IPS-15b (cell line): Measurements from ENCODE around the gene IGSF9B.

Source experiments
- H3K27me3 ChIP-seq: one replicate; pipeline ENCODE4 v1.6.1; 2013; ENCODE audit warnings: low read length; ENCODE audit not compliant: control insufficient read depth, insufficient read depth
- H3K36me3 ChIP-seq: one replicate; pipeline ENCODE4 v1.6.1; 2013; ENCODE audit warnings: low read length; ENCODE audit not compliant: control insufficient read depth, insufficient read depth
- H3K4me1 ChIP-seq: one replicate; pipeline ENCODE4 v1.6.1; 2013; ENCODE audit warnings: mild to moderate bottlenecking, low read length; ENCODE audit not compliant: control insufficient read depth, insufficient read depth
- H3K4me3 ChIP-seq: one replicate; pipeline ENCODE4 v1.5.1; 2013; ENCODE audit warnings: low read depth, low read length
- H3K9ac ChIP-seq: one replicate; pipeline ENCODE4 v1.6.1; 2013; ENCODE audit warnings: low read depth, mild to moderate bottlenecking, low read length
- H3K9me3 ChIP-seq: one replicate; pipeline ENCODE4 v1.6.1; 2013; ENCODE audit warnings: mild to moderate bottlenecking, low read length; ENCODE audit not compliant: control insufficient read depth, insufficient read depth

The IGSF9B gene

DNA sequence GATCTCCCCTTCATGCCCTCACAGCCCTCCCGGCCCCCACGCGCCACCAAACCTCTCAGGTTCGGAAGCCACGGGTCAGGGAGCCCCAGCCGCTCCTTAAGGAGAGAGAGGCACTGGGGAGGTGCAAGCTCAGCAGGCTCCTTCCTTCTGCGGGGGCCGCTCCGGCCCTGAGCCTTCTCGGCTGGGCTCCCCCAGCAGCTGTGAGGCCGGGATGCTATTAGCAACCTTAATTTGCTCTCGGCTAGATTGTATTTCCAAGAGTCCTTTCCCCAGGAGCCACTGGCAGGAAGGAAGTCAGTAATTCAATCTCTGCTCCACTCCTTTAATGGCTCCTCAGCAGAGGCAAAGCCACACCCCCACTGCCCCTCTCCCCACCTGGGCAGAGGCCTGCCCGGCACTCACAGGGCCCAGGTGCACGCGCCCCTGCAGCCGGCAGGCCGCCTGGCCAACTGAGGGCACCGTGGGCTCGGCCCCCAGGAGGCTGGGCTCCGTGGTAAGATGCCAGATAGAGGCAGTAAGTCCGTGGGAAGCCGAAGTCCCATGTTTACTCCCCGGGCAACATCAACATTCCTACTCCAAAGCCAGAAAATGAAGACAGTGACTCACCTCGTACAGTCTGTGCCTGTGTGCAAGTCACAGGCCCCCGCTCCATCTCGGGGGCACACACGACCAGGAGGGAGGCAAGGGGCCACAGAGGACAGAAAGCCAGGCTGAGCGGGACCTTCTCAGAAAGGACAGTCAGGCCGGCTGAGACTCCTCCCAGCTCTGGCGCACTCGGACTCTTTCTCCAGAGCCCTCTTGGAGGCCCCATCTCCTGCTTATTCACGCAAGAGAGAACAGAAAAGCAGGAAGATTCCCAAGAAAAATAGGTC is 5.2 kb downstream of the IGSF9B start:
- Histone ChIP-seq H3K9me3 (no peaks in the 10 kb centered on the region), H3K4me1 (peaks cover 55% of the 10 kb centered on the region), H3K9ac (peak overlapping the region; percentile 47), H3K27me3 (peaks cover 15% of the 10 kb centered on the region), H3K4me3 (peak overlapping the region; percentile 41), H3K36me3 (no peaks in the 10 kb centered on the region)

DNA sequence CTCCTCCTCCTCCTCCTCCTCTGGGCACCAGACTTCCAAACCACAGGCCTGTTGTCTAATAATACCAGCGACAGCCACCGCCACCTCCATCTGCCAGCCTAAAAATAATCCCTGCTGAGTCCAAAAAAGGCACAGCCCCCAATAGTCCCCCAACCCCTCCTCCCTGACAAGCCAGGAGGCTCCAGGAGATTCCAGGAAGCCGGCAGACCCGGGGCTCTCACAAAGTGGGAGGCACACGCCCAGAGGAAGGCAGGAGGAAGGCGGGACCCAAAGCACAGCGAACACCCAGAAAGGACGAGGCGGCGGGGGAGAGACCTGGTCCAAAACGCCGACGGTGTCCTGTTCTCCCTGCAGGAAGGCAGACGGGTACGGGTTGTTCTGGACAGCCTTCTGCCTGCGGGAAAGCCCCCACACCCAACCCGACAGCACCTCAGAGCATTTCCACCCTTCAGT is 5.9 kb downstream of the IGSF9B start:
- H3K4me3 ChIP-seq = no peak overlapping the region
- H3K27me3 ChIP-seq = peaks cover 15% of the 10 kb centered on the region
- H3K36me3 ChIP-seq = peaks cover 3% of the 10 kb centered on the region
- no peaks in the 10 kb centered on the region for H3K9me3 ChIP-seq
- H3K4me1 ChIP-seq = peaks cover 55% of the 10 kb centered on the region
- H3K9ac ChIP-seq = peak overlapping the region; percentile 47

DNA sequence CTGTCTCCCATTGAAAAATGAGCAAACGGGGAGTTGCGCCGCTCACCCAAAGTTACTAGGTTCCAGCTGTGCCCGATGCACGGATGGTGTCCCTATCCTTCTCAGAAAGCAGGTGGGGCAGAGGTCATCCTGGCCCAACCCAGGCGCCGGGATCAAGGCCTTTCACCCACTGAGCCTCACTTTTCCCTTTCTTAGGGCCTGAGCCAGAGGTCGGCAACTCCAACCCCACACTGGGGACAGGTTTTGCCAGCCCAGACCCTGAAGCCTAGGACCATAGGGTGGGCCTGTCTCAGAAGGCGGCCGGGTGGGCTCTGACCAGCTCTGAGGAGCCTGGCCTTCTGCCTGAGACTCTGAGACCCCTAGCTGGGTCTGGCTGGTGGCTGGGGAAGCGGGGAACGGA is 6.3 kb downstream of the IGSF9B start:
- H3K9ac ChIP-seq = no peak overlapping the region
- H3K4me1 ChIP-seq = peaks cover 55% of the 10 kb centered on the region
- peaks cover 7% of the 10 kb centered on the region for H3K36me3 ChIP-seq
- H3K27me3 ChIP-seq = peaks cover 15% of the 10 kb centered on the region
- H3K9me3 ChIP-seq = no peaks in the 10 kb centered on the region
- H3K4me3 ChIP-seq = no peak overlapping the region

DNA sequence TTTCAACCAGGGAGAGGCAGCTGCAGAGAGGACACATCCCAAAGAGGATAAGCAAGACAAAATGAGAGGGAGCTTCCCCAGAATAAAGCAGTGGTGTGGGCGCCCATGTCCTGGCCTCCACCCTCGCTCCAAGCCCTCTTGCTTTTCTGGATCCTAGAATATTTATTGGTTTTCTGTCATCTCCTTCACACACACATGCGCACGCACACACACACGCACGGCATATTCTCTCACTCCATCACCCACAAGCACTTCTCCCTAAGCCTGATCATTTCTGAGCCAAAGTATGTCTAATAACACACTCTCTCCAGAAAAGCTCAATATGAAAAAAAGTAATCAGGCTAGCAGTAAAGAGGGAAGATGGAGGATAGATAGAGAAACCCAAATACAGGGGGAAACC is 7.6 kb downstream of the IGSF9B start:
- peaks cover 47% of the 10 kb centered on the region for H3K4me1 ChIP-seq

DNA sequence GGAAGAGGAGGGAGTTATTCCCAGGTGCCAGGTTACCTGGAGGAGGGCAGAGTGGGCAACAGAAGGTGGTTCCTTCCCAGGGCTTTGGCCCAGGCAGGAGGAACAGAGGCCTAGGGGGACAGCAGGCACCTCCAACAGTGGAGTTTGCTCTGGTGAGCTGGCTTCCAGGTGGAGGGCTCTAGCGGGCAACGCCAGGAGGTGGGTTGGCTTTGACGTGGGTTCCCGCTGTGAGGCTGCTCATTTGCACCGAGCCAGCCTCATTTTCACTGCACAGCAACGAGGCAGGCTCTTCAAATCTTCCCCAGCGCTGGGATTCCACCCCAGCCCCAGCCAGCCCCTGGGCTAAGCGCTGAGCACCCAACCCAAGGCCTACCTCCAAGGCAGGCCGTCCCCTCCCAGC is 8.1 kb downstream of the IGSF9B start:
- Histone ChIP-seq H3K4me1 (peaks cover 47% of the 10 kb centered on the region), H3K4me3 (peak overlapping the region; percentile 37), H3K9ac (no peak overlapping the region), H3K36me3 (peaks cover 17% of the 10 kb centered on the region), H3K27me3 (no peaks in the 10 kb centered on the region), H3K9me3 (no peaks in the 10 kb centered on the region)

More for the DNA sequence above, 7.6 kb downstream of the IGSF9B start:
- Histone ChIP-seq H3K27me3 (peaks cover 2% of the 10 kb centered on the region), H3K9ac (no peak overlapping the region), H3K9me3 (no peaks in the 10 kb centered on the region), H3K4me3 (peak overlapping the region; percentile 37), H3K36me3 (peaks cover 15% of the 10 kb centered on the region)

DNA sequence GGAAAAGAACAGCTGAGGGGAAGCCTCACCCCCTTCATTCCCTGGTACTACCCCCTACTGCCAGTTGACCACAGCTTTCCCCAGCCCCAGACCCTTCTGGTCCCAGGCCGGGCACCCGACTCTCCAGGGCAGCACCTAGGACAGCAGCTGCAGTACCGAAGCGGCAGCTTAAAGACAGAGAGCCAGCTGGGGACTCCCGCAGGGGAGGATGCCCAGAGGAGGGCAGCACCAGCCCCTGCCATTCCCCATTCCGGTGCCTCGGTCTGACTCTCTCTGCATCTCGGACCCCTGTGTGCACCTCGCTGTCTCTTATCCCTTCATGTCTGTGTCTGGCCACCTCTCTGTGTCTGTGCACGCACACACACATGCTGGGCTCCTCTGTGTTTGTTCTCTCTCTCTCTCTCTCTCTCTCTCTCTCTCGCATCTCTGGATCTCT is 9.4 kb downstream of the IGSF9B start:
- H3K4me3 ChIP-seq = peak overlapping the region; percentile 23
- peaks cover 38% of the 10 kb centered on the region for H3K4me1 ChIP-seq

DNA sequence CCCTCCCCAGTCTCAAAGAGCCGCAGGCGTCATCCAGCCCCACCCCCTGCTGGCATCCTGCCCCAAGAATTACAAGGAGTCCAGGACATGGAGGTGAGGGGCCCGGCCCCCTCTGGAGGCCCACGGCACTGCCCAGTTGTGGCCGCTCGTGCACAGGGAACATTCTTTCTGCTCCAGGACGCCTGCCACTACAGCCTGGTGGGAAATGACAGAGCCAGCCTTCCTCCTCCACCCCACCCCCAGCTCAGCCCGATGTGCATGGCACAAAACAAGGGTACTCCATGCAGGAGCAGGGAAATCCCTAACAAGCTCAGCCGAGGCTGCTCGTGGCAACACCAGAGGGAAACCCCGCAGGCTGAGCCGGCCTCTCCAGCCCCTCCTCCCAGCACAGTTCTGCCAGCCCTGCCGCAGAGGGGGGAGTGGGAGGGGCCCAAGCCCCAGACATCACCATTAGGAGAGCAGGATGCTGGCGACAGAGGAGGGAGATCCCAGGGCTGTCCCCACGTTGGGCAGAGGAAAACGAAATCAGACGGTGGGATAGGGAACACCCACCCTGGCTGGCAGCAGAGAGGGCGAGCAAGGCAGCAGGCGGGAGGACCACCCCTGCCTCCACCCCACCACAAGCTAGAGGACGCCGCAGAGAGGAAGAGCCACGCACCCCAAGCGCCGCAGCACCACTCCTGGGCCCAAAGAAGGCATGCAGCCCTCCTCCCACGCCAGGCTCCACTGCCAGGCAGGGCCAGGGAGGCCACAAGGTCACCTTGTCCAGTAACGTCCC is 10.0 kb downstream of the IGSF9B start:
- peaks cover 32% of the 10 kb centered on the region for H3K4me1 ChIP-seq
- peak overlapping the region; percentile 2 for H3K4me3 ChIP-seq
- H3K36me3 ChIP-seq = peaks cover 17% of the 10 kb centered on the region

More for the DNA sequence above, 9.4 kb downstream of the IGSF9B start:
- H3K9me3 ChIP-seq = no peaks in the 10 kb centered on the region
- H3K27me3 ChIP-seq = no peaks in the 10 kb centered on the region
- peaks cover 17% of the 10 kb centered on the region for H3K36me3 ChIP-seq
- no peak overlapping the region for H3K9ac ChIP-seq

DNA sequence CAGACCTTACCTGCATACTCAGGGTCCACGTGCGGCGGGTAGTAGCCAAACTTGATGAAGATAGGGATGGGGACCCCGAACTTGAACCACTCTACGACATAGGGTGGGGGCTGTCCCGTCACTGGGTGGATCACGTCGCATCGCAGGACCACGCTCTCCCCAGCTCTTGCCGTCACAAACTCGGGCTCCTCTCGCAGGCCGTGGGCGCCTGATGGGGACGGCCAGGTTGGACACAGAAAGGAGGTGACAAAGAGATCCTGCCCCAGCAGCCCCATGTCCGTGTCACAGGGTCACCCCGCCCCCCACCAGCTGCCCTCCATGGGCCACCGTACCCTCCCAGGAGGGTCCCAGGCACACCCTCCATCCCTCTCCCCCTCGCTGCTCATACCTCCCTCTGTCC is 10.7 kb downstream of the IGSF9B start:
- peaks cover 18% of the 10 kb centered on the region for H3K36me3 ChIP-seq
- no peak overlapping the region for H3K9ac ChIP-seq
- H3K9me3 ChIP-seq = no peaks in the 10 kb centered on the region
- peaks cover 27% of the 10 kb centered on the region for H3K4me1 ChIP-seq
- H3K27me3 ChIP-seq = no peaks in the 10 kb centered on the region
- H3K4me3 ChIP-seq = no peak overlapping the region

More for the DNA sequence above, 10.0 kb downstream of the IGSF9B start:
- Histone ChIP-seq H3K27me3 (no peaks in the 10 kb centered on the region), H3K9ac (no peak overlapping the region), H3K9me3 (no peaks in the 10 kb centered on the region)

DNA sequence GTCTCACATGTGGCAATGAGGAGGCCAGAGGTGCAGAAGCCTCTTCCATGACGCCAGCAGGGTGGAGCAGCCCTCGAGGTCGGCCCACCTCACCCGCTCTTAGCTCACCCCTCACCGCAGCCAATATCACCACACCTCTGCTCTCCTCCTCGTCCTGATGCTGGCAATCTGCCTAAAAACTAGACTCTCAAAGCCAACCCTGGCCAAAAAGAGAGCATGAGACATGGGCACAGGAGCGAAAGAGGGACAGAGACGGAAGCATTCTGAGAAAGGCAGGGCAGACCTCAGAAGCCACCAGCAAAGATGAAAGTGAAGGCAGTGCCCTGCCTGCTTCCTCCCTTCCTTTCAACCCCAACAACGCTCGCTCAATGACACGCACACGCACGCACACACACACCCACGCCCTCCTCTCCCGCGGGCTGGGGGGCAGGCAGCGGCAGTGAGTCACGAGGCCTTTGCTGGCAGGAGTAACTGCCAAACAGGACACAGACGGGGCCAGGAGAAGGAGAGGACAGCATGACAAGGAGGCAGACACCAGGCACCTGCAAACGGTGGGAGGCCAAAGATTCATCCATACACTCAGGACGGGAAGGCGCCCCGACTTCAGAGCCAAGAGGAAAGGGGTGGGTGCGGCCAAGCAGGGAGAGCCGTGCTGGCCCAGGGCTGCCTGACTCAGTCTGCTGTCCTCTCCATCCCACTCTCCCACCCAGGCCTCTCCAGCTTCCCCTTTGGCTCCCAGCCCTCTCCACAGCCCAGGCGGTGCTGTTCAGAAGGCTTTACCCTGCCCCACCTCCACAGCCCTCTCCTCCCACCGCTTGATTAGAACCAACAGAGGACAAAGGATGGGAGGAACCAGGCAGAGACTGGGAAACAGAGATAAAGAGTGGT is 11.4 kb downstream of the IGSF9B start:
- Histone ChIP-seq H3K4me3 (no peak overlapping the region), H3K36me3 (peaks cover 23% of the 10 kb centered on the region), H3K9ac (no peak overlapping the region), H3K9me3 (no peaks in the 10 kb centered on the region), H3K27me3 (no peaks in the 10 kb centered on the region), H3K4me1 (peaks cover 27% of the 10 kb centered on the region)

DNA sequence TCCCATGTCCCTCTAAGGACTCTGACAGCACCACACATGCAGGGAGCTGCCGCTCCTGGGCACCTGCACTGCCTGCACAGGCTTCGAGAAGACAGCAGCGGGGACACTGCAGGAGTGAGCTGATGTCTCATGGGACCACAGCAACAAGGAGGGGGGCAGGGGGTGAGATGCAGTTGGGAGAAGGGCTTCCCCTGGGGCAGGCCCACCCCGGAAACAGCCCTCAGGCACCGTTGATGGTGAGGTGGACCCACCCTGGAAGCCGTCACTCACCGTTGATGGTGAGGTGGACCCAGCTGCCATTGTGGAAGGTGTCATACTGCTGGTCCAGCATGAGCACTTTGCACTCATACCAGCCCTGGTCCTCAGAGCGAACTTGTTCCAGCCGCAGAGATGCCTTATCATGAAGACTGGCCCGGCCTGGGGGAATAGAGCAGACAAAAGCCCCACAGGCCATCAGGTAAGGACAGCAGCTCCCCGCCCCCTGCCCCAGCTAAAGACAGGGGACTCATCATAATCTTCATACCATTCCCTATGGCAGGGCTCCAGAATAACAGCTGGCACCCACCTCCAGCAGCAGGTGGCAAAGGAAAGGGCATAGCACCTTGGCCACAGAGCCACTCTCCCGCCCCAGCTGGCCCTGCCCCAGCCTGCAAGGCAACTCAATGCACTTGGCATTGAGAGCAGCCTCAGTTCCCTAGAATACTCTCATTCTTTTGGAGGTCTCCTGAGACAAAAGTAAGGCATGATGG is 12.6 kb downstream of the IGSF9B start:
- H3K27me3 ChIP-seq = no peaks in the 10 kb centered on the region
- peaks cover 21% of the 10 kb centered on the region for H3K4me1 ChIP-seq
- H3K9me3 ChIP-seq = no peaks in the 10 kb centered on the region
- no peak overlapping the region for H3K4me3 ChIP-seq
- H3K9ac ChIP-seq = no peak overlapping the region
- peaks cover 25% of the 10 kb centered on the region for H3K36me3 ChIP-seq
